Trophoblast cell (in vitro differentiated cells and primary cell): ENCODE data around the gene SPATS2L.
A peak's percentile ranks its signal among the peaks of the same experiment; 100 is the strongest.

Experiments used
- DNase-seq, 2 donors: peaks; one replicate each; pipeline ENCODE4 v3.0.0-alpha.2; 2016
- H2AFZ ChIP-seq: 2 replicates; pipeline ENCODE4 v1.6.1; 2013; ENCODE audit warnings: low read length, moderate library complexity, mild to moderate bottlenecking; ENCODE audit not compliant: insufficient read depth, poor library complexity
- H2AK5ac ChIP-seq: 2 replicates; pipeline ENCODE4 v1.6.1; 2013; ENCODE audit warnings: mild to moderate bottlenecking, low read length
- H2BK120ac ChIP-seq: 2 replicates; pipeline ENCODE4 v1.6.1; 2013; ENCODE audit warnings: low read length, mild to moderate bottlenecking, moderate library complexity; ENCODE audit not compliant: insufficient read depth, poor library complexity
- H2BK12ac ChIP-seq: 2 replicates; pipeline ENCODE4 v1.6.1; 2013; ENCODE audit warnings: mild to moderate bottlenecking, low read length, moderate library complexity
- H2BK5ac ChIP-seq: 2 replicates; pipeline ENCODE4 v1.6.1; 2013; ENCODE audit warnings: low read length, low read depth, moderate library complexity, mild to moderate bottlenecking; ENCODE audit not compliant: poor library complexity
- H3K14ac ChIP-seq: 2 replicates; pipeline ENCODE4 v1.6.1; 2013; ENCODE audit warnings: mild to moderate bottlenecking, low read length
- H3K18ac ChIP-seq: 2 replicates; pipeline ENCODE4 v1.6.1; 2013; ENCODE audit warnings: mild to moderate bottlenecking, low read length
- H3K23ac ChIP-seq: 2 replicates; pipeline ENCODE4 v1.6.1; 2013; ENCODE audit warnings: low read length
- H3K27ac ChIP-seq: 2 replicates; pipeline ENCODE4 v1.5.1; 2013; ENCODE audit warnings: low read depth, mild to moderate bottlenecking, inconsistent platforms, low read length, moderate library complexity
- H3K27me3 ChIP-seq: 2 replicates; pipeline ENCODE4 v1.6.1; 2013; ENCODE audit warnings: inconsistent platforms, mild to moderate bottlenecking, low read length, moderate library complexity; ENCODE audit not compliant: insufficient read depth
- H3K36me3 ChIP-seq, 2 experiments: 1 replicate in 1 of 2; 2 replicates in 1 of 2; pipeline ENCODE4 v1.6.1; 2013; ENCODE audit warnings: low read length in 2 of 2, mild to moderate bottlenecking in 2 of 2, moderate library complexity in 1 of 2; ENCODE audit not compliant: insufficient read depth in 2 of 2, control insufficient read depth in 1 of 2
- H3K4ac ChIP-seq: 2 replicates; pipeline ENCODE4 v1.6.1; 2013; ENCODE audit warnings: low read depth, mild to moderate bottlenecking, low read length, moderate library complexity
- H3K4me1 ChIP-seq, 2 experiments: 1 replicate in 1 of 2; 2 replicates in 1 of 2; pipeline ENCODE4 v1.6.1; 2013; ENCODE audit warnings: low read length in 2 of 2, mild to moderate bottlenecking in 2 of 2, moderate library complexity in 1 of 2; ENCODE audit not compliant: insufficient read depth in 2 of 2, control insufficient read depth in 1 of 2
- H3K4me2 ChIP-seq: 2 replicates; pipeline ENCODE4 v1.6.1; 2013; ENCODE audit warnings: inconsistent platforms, mild to moderate bottlenecking, low read length, moderate library complexity
- H3K4me3 ChIP-seq: 2 replicates; pipeline ENCODE4 v1.5.1; 2013; ENCODE audit warnings: mild to moderate bottlenecking, low read depth, low read length, inconsistent platforms
- H3K79me1 ChIP-seq: one replicate; pipeline ENCODE4 v1.6.1; 2013; ENCODE audit warnings: low read length
- H3K79me2 ChIP-seq: 2 replicates; pipeline ENCODE4 v1.6.1; 2013; ENCODE audit warnings: low read length, mild to moderate bottlenecking; ENCODE audit not compliant: control insufficient read depth, insufficient read depth, poor library complexity
- H3K9ac ChIP-seq: 2 replicates; pipeline ENCODE4 v1.6.1; 2013; ENCODE audit warnings: mild to moderate bottlenecking, low read length
- H3K9me3 ChIP-seq: 2 replicates; pipeline ENCODE4 v1.6.1; 2013; ENCODE audit warnings: low read depth, mild to moderate bottlenecking, control low read depth, inconsistent platforms, low read length; ENCODE audit not compliant: insufficient read depth
- H4K12ac ChIP-seq: 2 replicates; pipeline ENCODE4 v1.6.1; 2013; ENCODE audit warnings: low read depth, mild to moderate bottlenecking, low read length, moderate library complexity
- H4K8ac ChIP-seq: 2 replicates; pipeline ENCODE4 v1.6.1; 2013; ENCODE audit warnings: low read depth, mild to moderate bottlenecking, low read length, moderate library complexity
- H4K91ac ChIP-seq: one replicate; pipeline ENCODE4 v1.6.1; 2013; ENCODE audit warnings: low read depth, mild to moderate bottlenecking, low read length, moderate library complexity
- WGBS: extraction: QIAGEN DNeasy Blood & Tissue Kit; methylation state at CpG from one replicate; pipeline ENCODE4 v1.1.7; 2013; ENCODE audit warnings: missing lambda C conversion rate; ENCODE audit not compliant: insufficient read length, insufficient coverage; ENCODE audit errors: extremely low coverage; 5-methylcytosine and 5-hydroxymethylcytosine counted together

The SPATS2L gene

GRCh38 chr2:200408428-200409316, 102.2 kb downstream of the SPATS2L start:
- Histone ChIP-seq H3K27ac (peak overlapping the region; percentile 53), H3K14ac (no peak overlapping the region), H3K4ac (peak overlapping the region; percentile 28), H3K79me2 (no peaks in the 10 kb centered on the region), H2AFZ (peak overlapping the region; percentile 30), H3K18ac (no peak overlapping the region), H3K9me3 (no peaks in the 10 kb centered on the region), H4K12ac (no peak overlapping the region), H4K8ac (no peak overlapping the region), H3K4me1 (peaks cover 10 to 21% of the 10 kb centered on the region in 2 experiments), H4K91ac (no peak overlapping the region), H2BK120ac (no peak overlapping the region), H2BK5ac (no peak overlapping the region), H3K4me2 (peak overlapping the region; percentile 24), H3K27me3 (no peaks in the 10 kb centered on the region), H3K36me3 (peaks cover 3 to 4% of the 10 kb centered on the region in 2 experiments), H3K79me1 (peaks cover 5% of the 10 kb centered on the region), H3K4me3 (no peak overlapping the region), H2BK12ac (peak overlapping the region; percentile 52), H3K23ac (no peak overlapping the region), H2AK5ac (no peak overlapping the region), H3K9ac (no peak overlapping the region)
- WGBS: no CpG with 5 or more reads among the region's 19 CpGs
- DNase-seq: peak; percentile 43 to 84

- Histone ChIP-seq H3K14ac (no peak overlapping the region), H4K91ac (no peak overlapping the region), H2AFZ (no peak overlapping the region), H4K12ac (no peak overlapping the region), H3K9ac (no peak overlapping the region), H2BK5ac (no peak overlapping the region), H3K23ac (no peak overlapping the region), H2BK12ac (no peak overlapping the region), H2AK5ac (no peak overlapping the region), H3K4me1 (peaks cover 8 to 13% of the 10 kb centered on the region in 2 experiments), H3K27ac (no peak overlapping the region), H3K18ac (no peak overlapping the region), H3K79me1 (peaks cover 4% of the 10 kb centered on the region), H3K4me2 (no peak overlapping the region), H3K9me3 (no peaks in the 10 kb centered on the region), H3K4ac (no peak overlapping the region), H2BK120ac (no peak overlapping the region), H3K27me3 (no peaks in the 10 kb centered on the region), H4K8ac (no peak overlapping the region), H3K79me2 (peaks cover under 1% of the 10 kb centered on the region), H3K36me3 (peaks cover 2 to 4% of the 10 kb centered on the region in 2 experiments), H3K4me3 (no peak overlapping the region)
- DNase-seq: no peak
Measured at GRCh38 chr2:200411831-200412230, 105.3 kb downstream of the SPATS2L start.

DNA sequence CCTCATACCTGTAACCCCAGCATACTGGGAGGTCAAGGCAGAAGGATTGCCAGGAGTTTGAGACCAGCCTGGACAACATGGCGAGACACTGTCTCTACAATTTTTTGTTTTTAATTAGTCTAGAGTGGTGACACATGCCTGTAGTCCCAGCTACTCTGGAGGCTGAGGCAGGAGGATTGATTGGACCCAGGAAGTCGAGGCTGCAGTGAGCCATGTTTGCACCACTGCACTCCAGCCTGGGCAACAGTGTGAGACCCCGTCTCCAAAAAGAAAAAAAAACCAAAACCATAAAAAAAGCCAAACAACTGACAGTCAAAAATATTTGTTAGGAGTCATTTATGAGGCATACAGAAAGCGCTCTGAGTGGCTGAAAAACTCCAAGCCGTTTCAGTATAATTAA, 107.9 kb downstream of the SPATS2L start:
- Histone ChIP-seq H3K79me2 (peaks cover 2% of the 10 kb centered on the region), H4K8ac (no peak overlapping the region), H3K23ac (no peak overlapping the region), H2BK5ac (no peak overlapping the region), H3K4ac (no peak overlapping the region), H4K12ac (no peak overlapping the region), H2BK12ac (no peak overlapping the region), H3K9me3 (no peaks in the 10 kb centered on the region), H3K4me2 (no peak overlapping the region), H2AK5ac (no peak overlapping the region), H3K36me3 (peaks cover 12 to 20% of the 10 kb centered on the region in 2 experiments), H3K27me3 (no peaks in the 10 kb centered on the region), H3K4me3 (no peak overlapping the region), H2BK120ac (no peak overlapping the region), H3K4me1 (peaks cover 0 to 9% of the 10 kb centered on the region in 2 experiments), H4K91ac (no peak overlapping the region), H3K14ac (no peak overlapping the region), H3K18ac (no peak overlapping the region), H3K27ac (no peak overlapping the region), H3K79me1 (peaks cover 4% of the 10 kb centered on the region), H3K9ac (no peak overlapping the region), H2AFZ (no peak overlapping the region)
- no peak for DNase-seq
- no CpG with 5 or more reads among the region's 5 CpGs for WGBS

GRCh38 chr2:200415455-200415854, 109.0 kb downstream of the SPATS2L start:
- Histone ChIP-seq H3K4ac (no peak overlapping the region), H3K14ac (no peak overlapping the region), H3K4me2 (no peak overlapping the region), H4K8ac (no peak overlapping the region), H2BK12ac (no peak overlapping the region), H2BK5ac (no peak overlapping the region), H3K18ac (no peak overlapping the region), H3K27ac (no peak overlapping the region), H3K4me1 (peaks cover 0 to 9% of the 10 kb centered on the region in 2 experiments), H3K4me3 (no peak overlapping the region), H3K79me1 (peaks cover 4% of the 10 kb centered on the region), H4K12ac (no peak overlapping the region), H3K23ac (no peak overlapping the region), H4K91ac (no peak overlapping the region), H2AK5ac (no peak overlapping the region), H3K27me3 (no peaks in the 10 kb centered on the region), H3K36me3 (peaks cover 13 to 23% of the 10 kb centered on the region in 2 experiments), H2AFZ (no peak overlapping the region), H2BK120ac (no peak overlapping the region), H3K9me3 (no peaks in the 10 kb centered on the region), H3K79me2 (peaks cover 2% of the 10 kb centered on the region), H3K9ac (no peak overlapping the region)
- WGBS: no CpG with 5 or more reads among the region's 2 CpGs
- DNase-seq: no peak
